GM19043 (cell line): ENCODE measurements around the gene SLC22A3.
"Not testable (repeated sequence)": the region's sequence is repeated elsewhere in the genome, so short reads cannot be mapped to it uniquely, and the experiment has no call there.

Experiments used
- ATAC-seq: cut with Tn5 transposase; IDR thresholded peaks from one replicate; pipeline ENCODE4 v1.9.1; 2021; ENCODE audit warnings: low read depth; ENCODE audit not compliant: unreplicated experiment

The SLC22A3 gene

DNA sequence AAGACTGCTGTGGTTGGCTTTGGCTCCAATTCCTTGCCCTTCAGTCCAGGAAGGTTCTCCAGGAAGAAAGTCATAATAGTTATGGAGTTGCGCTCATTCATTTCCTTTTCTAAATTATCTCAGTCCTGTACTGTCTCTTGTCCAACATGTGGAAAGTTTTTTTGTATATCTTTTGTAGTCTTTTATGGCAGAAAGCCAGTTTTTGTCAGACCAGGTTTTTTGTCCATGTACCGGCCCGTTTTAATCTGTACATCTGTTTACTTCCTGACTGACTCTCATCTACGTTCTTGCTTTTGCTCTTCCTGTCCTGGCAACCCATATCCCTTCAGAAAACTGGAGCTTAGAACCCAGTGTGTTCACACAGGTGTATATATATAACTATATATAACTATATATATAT lies 127.9 kb downstream of the SLC22A3 start:
- not testable (repeated sequence) for ATAC-seq

DNA sequence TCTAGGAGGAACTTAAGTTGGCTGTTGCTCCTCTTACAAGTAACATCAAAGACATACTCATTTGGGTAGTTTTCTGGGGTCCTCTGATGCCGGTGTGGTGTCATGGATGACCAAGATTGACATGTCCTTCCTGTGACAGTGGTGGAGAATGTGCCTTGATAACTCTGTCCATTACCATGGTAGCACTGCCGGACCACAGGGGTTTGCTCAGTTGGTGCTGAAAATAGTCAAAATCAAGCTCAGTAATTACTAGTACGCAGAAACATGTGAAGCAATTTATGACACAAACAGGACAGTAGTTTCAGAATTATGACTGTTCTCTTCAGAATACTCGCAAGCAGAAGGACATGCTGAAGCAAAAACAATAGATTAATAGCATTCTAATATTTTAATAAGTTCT lies 128.9 kb downstream of the SLC22A3 start:
- ATAC-seq: not testable (repeated sequence)

DNA sequence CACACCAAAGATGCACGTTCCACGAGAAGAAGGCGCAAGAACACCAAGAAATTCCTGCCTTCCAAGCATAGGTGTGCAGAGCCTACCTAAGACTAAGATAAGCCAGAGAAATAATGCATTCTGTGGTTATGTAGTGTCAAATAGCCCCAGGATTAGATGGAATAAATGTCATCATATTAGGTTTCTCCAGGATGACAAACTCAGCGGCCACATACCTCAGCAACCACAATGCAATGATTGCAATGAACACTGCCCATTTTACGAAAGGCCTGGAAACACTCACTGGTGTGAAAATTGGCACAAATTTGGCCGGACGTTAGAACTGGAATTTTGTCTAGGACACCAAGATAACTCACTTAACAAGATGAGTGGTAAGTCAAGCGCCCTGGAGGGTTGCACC lies 129.7 kb downstream of the SLC22A3 start:
- ATAC-seq: no peak

GRCh38 chr6:160487116-160487515 lies 138.9 kb downstream of the SLC22A3 start:
- no peak for ATAC-seq

- ATAC-seq: no peak
Measured at GRCh38 chr6:160489091-160489490, 140.9 kb downstream of the SLC22A3 start.

DNA sequence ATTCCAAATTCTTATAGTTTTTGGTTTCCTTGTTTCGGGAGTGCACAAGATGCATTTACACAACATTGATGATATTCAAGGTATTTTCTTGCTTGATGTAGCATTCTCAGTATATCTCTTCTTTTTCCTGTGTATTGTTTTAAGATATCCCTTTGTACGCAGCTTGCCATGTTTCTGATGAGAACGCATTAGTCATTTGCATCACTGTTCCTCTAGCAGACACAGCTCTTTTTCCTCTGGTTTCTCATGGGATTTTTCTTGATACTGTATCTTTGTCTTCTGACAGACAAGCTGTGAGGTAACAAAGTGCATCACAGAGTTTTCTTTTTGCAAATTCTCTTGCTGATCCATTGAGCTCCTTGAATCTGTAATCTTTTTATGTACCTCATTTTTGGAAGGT lies 146.4 kb downstream of the SLC22A3 start:
- ATAC-seq: no peak

DNA sequence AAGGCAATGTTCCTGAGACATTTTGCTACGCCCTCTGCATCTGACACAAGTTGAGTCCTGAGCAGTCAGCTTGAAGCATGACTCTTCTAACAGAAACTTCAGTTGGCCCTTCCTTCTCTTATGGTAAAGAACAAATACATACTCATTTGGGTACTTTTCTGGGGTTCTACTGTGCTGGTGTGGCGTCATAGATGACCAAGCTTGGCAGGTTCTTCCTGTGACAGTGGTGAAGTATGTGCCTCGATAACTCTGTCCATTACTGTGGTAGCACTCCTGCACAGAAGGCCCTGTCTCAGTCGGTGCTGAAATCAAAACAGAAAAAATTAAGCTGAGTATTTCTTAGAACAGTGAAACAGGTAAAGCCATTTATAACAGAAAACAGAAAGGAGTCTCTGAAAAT lies 152.5 kb downstream of the SLC22A3 start:
- ATAC-seq: no peak
